GM23338 (cell line): ENCODE data around the gene EDA. TPM values are rescaled to one million over a fixed set of nuclear protein-coding genes. Genes with fewer than 3 reads are reported as not detected.

Experiments used
- ATAC-seq: fragments of 200-7000 bp; cut with Tn5 transposase; 3 replicates; pipeline ENCODE4 v1.9.1; 2020
- DNase-seq: peaks from one replicate; pipeline ENCODE4 v3.0.0-alpha.2; 2015; ENCODE audit warnings: low spot score
- H2AFZ ChIP-seq: fragments of 200-600 bp; sonication (generic); 2 replicates; pipeline ENCODE4 v1.8.0; 2016; ENCODE audit warnings: antibody characterized with exemption, mild to moderate bottlenecking, moderate library complexity
- H3F3A ChIP-seq: fragments of 200-600 bp; sonication (generic); replicated peaks from 2 replicates; pipeline ENCODE4 v1.8.0; 2017; ENCODE audit warnings: antibody characterized with exemption, mixed run types, low read depth
- H3K27ac ChIP-seq: fragments of 200-600 bp; sonication (generic); 2 replicates; pipeline ENCODE4 v1.6.1; 2016; ENCODE audit warnings: low read depth
- H3K27me3 ChIP-seq: fragments of 200-600 bp; sonication (generic); 2 replicates; pipeline ENCODE4 v1.8.0; 2016; ENCODE audit warnings: mild to moderate bottlenecking, mixed run types, moderate library complexity; ENCODE audit not compliant: insufficient read depth
- H3K36me3 ChIP-seq: fragments of 200-600 bp; sonication (generic); 2 replicates; pipeline ENCODE4 v1.8.0; 2016; ENCODE audit warnings: mild to moderate bottlenecking; ENCODE audit not compliant: insufficient read depth
- H3K4me1 ChIP-seq: fragments of 200-600 bp; sonication (generic); 2 replicates; pipeline ENCODE4 v1.8.0; 2016; ENCODE audit warnings: mild to moderate bottlenecking, moderate library complexity; ENCODE audit not compliant: insufficient read depth
- H3K4me2 ChIP-seq: fragments of 200-600 bp; sonication (generic); 2 replicates; pipeline ENCODE4 v1.7.1; 2017; ENCODE audit warnings: mixed run types
- H3K4me3 ChIP-seq: fragments of 200-600 bp; sonication (generic); 2 replicates; pipeline ENCODE4 v1.6.1; 2016; ENCODE audit warnings: mixed run types
- H3K79me2 ChIP-seq: fragments of 200-600 bp; sonication (generic); replicated peaks from 2 replicates; pipeline ENCODE4 v1.8.0; 2017; ENCODE audit warnings: mild to moderate bottlenecking; ENCODE audit not compliant: insufficient read depth
- H3K9me2 ChIP-seq: fragments of 200-600 bp; sonication (generic); 2 replicates; pipeline ENCODE4 v1.8.0; 2017; ENCODE audit not compliant: insufficient read depth
- H4K20me1 ChIP-seq: fragments of 200-600 bp; sonication (generic); replicated peaks from 2 replicates; pipeline ENCODE4 v1.8.0; 2017; ENCODE audit warnings: mild to moderate bottlenecking; ENCODE audit not compliant: insufficient read depth
- H3K27ac Mint-ChIP-seq: 2 replicates; pipeline ENCODE4 v1.8.0; 2020; ENCODE audit warnings: inconsistent platforms, mild to moderate bottlenecking, moderate library complexity, mixed read lengths
- H3K27me3 Mint-ChIP-seq: 3 replicates; pipeline ENCODE4 v1.8.0; 2022; ENCODE audit warnings: low read depth, mild to moderate bottlenecking, moderate library complexity, mixed read lengths, inconsistent platforms; ENCODE audit not compliant: insufficient read depth, poor library complexity
- H3K36me3 Mint-ChIP-seq: 3 replicates; pipeline ENCODE4 v1.8.0; 2021; ENCODE audit warnings: low read depth, mild to moderate bottlenecking, inconsistent platforms, moderate library complexity, mixed read lengths
- H3K4me1 Mint-ChIP-seq: 3 replicates; pipeline ENCODE4 v1.8.0; 2020; ENCODE audit warnings: mild to moderate bottlenecking, inconsistent platforms, mixed read lengths
- H3K4me3 Mint-ChIP-seq: 3 replicates; pipeline ENCODE4 v1.8.0; 2021; ENCODE audit warnings: moderate library complexity, mild to moderate bottlenecking, inconsistent platforms, mixed read lengths
- H3K9me3 Mint-ChIP-seq: 3 replicates; pipeline ENCODE4 v1.8.0; 2020; ENCODE audit warnings: moderate library complexity, mild to moderate bottlenecking, inconsistent platforms, mixed read lengths
- CREB1 ChIP-seq: fragments of 250-450 bp; sonication (Bioruptor Pico); IDR thresholded peaks from 2 replicates; pipeline ENCODE4 v1.5.0; 2020; ENCODE audit warnings: low read depth, mild to moderate bottlenecking, moderate library complexity
- EZH2 ChIP-seq: fragments of 200-600 bp; sonication (generic); IDR thresholded peaks from one replicate; pipeline ENCODE4 v1.8.0; 2017; ENCODE audit warnings: antibody characterized with exemption, mild to moderate bottlenecking, low read depth; ENCODE audit not compliant: unreplicated experiment
- EZH2phosphoT487 ChIP-seq: fragments of 200-600 bp; sonication (generic); IDR thresholded peaks from one replicate; pipeline ENCODE4 v1.8.1; 2018; ENCODE audit warnings: antibody characterized with exemption; ENCODE audit not compliant: unreplicated experiment
- JUNB ChIP-seq: IDR thresholded peaks from one replicate; pipeline ENCODE4 v1.6.1; 2016; ENCODE audit warnings: antibody characterized with exemption; ENCODE audit not compliant: unreplicated experiment
- NANOG ChIP-seq: IDR thresholded peaks from 2 replicates; pipeline ENCODE4 v1.6.1; 2016; ENCODE audit warnings: antibody characterized with exemption, borderline replicate concordance
- POLR2AphosphoS5 ChIP-seq: IDR thresholded peaks from 2 replicates; pipeline ENCODE4 v1.6.1; 2016; ENCODE audit warnings: antibody characterized with exemption, low read depth
- STAT1 ChIP-seq: IDR thresholded peaks from one replicate; pipeline ENCODE4 v1.6.1; 2016; ENCODE audit warnings: antibody characterized with exemption; ENCODE audit not compliant: unreplicated experiment
- ZNF114 ChIP-seq: fragments of 250-450 bp; sonication (Bioruptor Pico); IDR thresholded peaks from 2 replicates; pipeline ENCODE4 v1.5.0; 2020; ENCODE audit warnings: mild to moderate bottlenecking, moderate library complexity
- ZNF331 ChIP-seq: fragments of 250-450 bp; sonication (Bioruptor Pico); IDR thresholded peaks from 2 replicates; pipeline ENCODE4 v1.5.0; 2020; ENCODE audit warnings: low read depth, mild to moderate bottlenecking, moderate library complexity
- polyA plus RNA-seq: library from polyadenylated mRNA; unstranded; fragments of >200 nt; fragmentation: Nextera tagmentation; extraction: Ambion mirVana; gene quantifications from 2 replicates; pipeline ENCODE4 v1.2.1, GENCODE V29; 2016
- total RNA-seq: library from RNA; depleted of rRNA; stranded (reverse); fragments of >200 nt; shearing (Covaris generic); gene quantifications from 2 replicates; pipeline ENCODE4 v1.2.3, GENCODE V29; 2014
- TF ChIP-seq, protein P1 (sequence below): IDR thresholded peaks from one replicate; pipeline ENCODE4 v1.6.1; 2018; ENCODE audit warnings: antibody characterized with exemption; ENCODE audit not compliant: unreplicated experiment
- TF ChIP-seq, protein P2 (sequence below), 2 experiments: fragments of 200-600 bp in 1 of 2; sonication (generic) in 1 of 2; conservative IDR thresholded peaks; 2 replicates each; pipeline versions ENCODE4 v1.5.1 to v1.6.1; 2016 to 2017; ENCODE audit warnings: antibody characterized with exemption in 2 of 2, low read depth in 2 of 2, mild to moderate bottlenecking in 2 of 2, moderate library complexity in 1 of 2
- TF ChIP-seq, protein P3 (sequence below): fragments of 250-450 bp; sonication (Bioruptor Pico); IDR thresholded peaks from 2 replicates; pipeline ENCODE4 v1.5.0; 2020; ENCODE audit warnings: mild to moderate bottlenecking, moderate library complexity
- TF ChIP-seq, protein P4 (sequence below): IDR thresholded peaks from 2 replicates; pipeline ENCODE4 v1.6.1; 2016; ENCODE audit warnings: antibody characterized with exemption

Gene EDA
- total and polyA plus RNA-seq, 2 experiments from 2014 or later, result 6.6 to 19.6 TPM

DNA sequence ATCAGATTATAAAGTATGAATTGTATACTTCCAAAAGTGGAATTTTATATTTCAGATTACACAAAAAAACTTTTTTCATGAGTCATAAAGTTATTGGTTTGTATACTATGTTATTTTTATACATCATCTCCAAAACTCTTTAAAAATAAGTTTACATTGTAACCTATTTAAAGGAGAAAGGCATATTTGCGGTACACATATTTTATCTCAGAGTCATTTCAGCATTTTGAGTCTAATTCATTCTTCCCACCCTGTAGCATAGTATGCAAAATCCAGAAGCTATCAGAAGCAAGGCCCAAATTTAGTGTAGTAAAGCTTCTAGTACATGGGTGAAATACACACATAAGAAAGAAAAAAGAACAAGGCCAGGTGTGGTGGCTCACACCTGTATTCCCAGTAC is 353.5 kb downstream of the EDA start:
- Histone ChIP-seq H3K79me2 (no peaks in the 10 kb centered on the region), H2AFZ (no peak overlapping the region), H3K4me1 (no peaks in the 10 kb centered on the region), H3K27ac (no peak overlapping the region), H3K36me3 (no peaks in the 10 kb centered on the region), H3K4me2 (no peak overlapping the region), H4K20me1 (no peaks in the 10 kb centered on the region), H3K9me2 (no peaks in the 10 kb centered on the region), H3K27me3 (no peaks in the 10 kb centered on the region), H3F3A (no peaks in the 10 kb centered on the region), H3K4me3 (no peak overlapping the region)
- Mint-ChIP-seq H3K4me1 (no peaks in the 10 kb centered on the region), H3K9me3 (no peaks in the 10 kb centered on the region), H3K4me3 (no peak overlapping the region), H3K27me3 (no peaks in the 10 kb centered on the region), H3K27ac (no peak overlapping the region), H3K36me3 (no peaks in the 10 kb centered on the region)
- no peak for ATAC-seq
- TF ChIP-seq, protein P1, sequence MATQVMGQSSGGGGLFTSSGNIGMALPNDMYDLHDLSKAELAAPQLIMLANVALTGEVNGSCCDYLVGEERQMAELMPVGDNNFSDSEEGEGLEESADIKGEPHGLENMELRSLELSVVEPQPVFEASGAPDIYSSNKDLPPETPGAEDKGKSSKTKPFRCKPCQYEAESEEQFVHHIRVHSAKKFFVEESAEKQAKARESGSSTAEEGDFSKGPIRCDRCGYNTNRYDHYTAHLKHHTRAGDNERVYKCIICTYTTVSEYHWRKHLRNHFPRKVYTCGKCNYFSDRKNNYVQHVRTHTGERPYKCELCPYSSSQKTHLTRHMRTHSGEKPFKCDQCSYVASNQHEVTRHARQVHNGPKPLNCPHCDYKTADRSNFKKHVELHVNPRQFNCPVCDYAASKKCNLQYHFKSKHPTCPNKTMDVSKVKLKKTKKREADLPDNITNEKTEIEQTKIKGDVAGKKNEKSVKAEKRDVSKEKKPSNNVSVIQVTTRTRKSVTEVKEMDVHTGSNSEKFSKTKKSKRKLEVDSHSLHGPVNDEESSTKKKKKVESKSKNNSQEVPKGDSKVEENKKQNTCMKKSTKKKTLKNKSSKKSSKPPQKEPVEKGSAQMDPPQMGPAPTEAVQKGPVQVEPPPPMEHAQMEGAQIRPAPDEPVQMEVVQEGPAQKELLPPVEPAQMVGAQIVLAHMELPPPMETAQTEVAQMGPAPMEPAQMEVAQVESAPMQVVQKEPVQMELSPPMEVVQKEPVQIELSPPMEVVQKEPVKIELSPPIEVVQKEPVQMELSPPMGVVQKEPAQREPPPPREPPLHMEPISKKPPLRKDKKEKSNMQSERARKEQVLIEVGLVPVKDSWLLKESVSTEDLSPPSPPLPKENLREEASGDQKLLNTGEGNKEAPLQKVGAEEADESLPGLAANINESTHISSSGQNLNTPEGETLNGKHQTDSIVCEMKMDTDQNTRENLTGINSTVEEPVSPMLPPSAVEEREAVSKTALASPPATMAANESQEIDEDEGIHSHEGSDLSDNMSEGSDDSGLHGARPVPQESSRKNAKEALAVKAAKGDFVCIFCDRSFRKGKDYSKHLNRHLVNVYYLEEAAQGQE, result no peak
- TF ChIP-seq EZH2 (no peak), ZNF114 (CRISPR knock-in tag) (no peak), STAT1 (no peak), CREB1 (CRISPR knock-in tag) (no peak), ZNF331 (CRISPR knock-in tag) (no peak), EZH2phosphoT487 (no peak), NANOG (no peak), JUNB (no peak), POLR2AphosphoS5 (no peak)
- TF ChIP-seq, protein P2, sequence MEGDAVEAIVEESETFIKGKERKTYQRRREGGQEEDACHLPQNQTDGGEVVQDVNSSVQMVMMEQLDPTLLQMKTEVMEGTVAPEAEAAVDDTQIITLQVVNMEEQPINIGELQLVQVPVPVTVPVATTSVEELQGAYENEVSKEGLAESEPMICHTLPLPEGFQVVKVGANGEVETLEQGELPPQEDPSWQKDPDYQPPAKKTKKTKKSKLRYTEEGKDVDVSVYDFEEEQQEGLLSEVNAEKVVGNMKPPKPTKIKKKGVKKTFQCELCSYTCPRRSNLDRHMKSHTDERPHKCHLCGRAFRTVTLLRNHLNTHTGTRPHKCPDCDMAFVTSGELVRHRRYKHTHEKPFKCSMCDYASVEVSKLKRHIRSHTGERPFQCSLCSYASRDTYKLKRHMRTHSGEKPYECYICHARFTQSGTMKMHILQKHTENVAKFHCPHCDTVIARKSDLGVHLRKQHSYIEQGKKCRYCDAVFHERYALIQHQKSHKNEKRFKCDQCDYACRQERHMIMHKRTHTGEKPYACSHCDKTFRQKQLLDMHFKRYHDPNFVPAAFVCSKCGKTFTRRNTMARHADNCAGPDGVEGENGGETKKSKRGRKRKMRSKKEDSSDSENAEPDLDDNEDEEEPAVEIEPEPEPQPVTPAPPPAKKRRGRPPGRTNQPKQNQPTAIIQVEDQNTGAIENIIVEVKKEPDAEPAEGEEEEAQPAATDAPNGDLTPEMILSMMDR (conservative IDR thresholded peaks at IDR 0.05; ENCODE audit: low read depth in 2 of 2), result no peak
- TF ChIP-seq, protein P3, sequence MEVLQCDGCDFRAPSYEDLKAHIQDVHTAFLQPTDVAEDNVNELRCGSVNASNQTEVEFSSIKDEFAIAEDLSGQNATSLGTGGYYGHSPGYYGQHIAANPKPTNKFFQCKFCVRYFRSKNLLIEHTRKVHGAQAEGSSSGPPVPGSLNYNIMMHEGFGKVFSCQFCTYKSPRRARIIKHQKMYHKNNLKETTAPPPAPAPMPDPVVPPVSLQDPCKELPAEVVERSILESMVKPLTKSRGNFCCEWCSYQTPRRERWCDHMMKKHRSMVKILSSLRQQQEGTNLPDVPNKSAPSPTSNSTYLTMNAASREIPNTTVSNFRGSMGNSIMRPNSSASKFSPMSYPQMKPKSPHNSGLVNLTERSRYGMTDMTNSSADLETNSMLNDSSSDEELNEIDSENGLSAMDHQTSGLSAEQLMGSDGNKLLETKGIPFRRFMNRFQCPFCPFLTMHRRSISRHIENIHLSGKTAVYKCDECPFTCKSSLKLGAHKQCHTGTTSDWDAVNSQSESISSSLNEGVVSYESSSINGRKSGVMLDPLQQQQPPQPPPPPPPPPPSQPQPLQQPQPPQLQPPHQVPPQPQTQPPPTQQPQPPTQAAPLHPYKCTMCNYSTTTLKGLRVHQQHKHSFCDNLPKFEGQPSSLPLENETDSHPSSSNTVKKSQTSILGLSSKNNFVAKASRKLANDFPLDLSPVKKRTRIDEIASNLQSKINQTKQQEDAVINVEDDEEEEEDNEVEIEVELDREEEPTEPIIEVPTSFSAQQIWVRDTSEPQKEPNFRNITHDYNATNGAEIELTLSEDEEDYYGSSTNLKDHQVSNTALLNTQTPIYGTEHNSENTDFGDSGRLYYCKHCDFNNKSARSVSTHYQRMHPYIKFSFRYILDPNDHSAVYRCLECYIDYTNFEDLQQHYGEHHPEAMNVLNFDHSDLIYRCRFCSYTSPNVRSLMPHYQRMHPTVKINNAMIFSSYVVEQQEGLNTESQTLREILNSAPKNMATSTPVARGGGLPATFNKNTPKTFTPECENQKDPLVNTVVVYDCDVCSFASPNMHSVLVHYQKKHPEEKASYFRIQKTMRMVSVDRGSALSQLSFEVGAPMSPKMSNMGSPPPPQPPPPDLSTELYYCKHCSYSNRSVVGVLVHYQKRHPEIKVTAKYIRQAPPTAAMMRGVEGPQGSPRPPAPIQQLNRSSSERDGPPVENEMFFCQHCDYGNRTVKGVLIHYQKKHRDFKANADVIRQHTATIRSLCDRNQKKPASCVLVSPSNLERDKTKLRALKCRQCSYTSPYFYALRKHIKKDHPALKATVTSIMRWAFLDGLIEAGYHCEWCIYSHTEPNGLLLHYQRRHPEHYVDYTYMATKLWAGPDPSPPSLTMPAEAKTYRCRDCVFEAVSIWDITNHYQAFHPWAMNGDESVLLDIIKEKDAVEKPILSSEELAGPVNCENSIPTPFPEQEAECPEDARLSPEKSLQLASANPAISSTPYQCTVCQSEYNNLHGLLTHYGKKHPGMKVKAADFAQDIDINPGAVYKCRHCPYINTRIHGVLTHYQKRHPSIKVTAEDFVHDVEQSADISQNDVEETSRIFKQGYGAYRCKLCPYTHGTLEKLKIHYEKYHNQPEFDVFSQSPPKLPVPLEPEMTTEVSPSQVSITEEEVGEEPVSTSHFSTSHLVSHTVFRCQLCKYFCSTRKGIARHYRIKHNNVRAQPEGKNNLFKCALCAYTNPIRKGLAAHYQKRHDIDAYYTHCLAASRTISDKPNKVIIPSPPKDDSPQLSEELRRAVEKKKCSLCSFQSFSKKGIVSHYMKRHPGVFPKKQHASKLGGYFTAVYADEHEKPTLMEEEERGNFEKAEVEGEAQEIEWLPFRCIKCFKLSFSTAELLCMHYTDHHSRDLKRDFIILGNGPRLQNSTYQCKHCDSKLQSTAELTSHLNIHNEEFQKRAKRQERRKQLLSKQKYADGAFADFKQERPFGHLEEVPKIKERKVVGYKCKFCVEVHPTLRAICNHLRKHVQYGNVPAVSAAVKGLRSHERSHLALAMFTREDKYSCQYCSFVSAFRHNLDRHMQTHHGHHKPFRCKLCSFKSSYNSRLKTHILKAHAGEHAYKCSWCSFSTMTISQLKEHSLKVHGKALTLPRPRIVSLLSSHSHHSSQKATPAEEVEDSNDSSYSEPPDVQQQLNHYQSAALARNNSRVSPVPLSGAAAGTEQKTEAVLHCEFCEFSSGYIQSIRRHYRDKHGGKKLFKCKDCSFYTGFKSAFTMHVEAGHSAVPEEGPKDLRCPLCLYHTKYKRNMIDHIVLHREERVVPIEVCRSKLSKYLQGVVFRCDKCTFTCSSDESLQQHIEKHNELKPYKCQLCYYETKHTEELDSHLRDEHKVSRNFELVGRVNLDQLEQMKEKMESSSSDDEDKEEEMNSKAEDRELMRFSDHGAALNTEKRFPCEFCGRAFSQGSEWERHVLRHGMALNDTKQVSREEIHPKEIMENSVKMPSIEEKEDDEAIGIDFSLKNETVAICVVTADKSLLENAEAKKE (CRISPR knock-in tag), result no peak
- TF ChIP-seq, protein P4, sequence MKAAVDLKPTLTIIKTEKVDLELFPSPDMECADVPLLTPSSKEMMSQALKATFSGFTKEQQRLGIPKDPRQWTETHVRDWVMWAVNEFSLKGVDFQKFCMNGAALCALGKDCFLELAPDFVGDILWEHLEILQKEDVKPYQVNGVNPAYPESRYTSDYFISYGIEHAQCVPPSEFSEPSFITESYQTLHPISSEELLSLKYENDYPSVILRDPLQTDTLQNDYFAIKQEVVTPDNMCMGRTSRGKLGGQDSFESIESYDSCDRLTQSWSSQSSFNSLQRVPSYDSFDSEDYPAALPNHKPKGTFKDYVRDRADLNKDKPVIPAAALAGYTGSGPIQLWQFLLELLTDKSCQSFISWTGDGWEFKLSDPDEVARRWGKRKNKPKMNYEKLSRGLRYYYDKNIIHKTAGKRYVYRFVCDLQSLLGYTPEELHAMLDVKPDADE, result no peak
- no peak for DNase-seq
